ENCODE results near the gene S1PR4. TPM values are rescaled to one million over a fixed set of nuclear protein-coding genes. Genes with fewer than 3 reads are reported as not detected.
A peak's percentile ranks its signal among the peaks of the same experiment; 100 is the strongest.

S1PR4 gene
- total and polyA plus RNA-seq, 9 of the 15 experiments (the other 6 are each of a cell fraction or from before 2014, with no cell fraction given) = 0.27 TPM; not detected in 8

- TF ChIP-seq CTCFL (IDR thresholded peaks at IDR 0.05; ENCODE audit: borderline replicate concordance, insufficient read depth, low read depth, low read length, poor library complexity, severe bottlenecking) = no peak
Measured at GRCh38 chr19:3133793-3134116, 44.8 kb upstream of the S1PR4 start (continued).

GRCh38 chr19:3135961-3136683 is 42.4 kb upstream of the S1PR4 start, which contains the start of gene GNA15:
GNA15 (plus strand) TSS chr19:3136033; CDS start chr19:3136451, 418 bp downstream.
- Histone ChIP-seq H3K4me2 (ENCODE audit: insufficient read depth, low read length) (no peak within 1 kb of the TSS), H4K20me1 (replicated peaks; ENCODE audit: control insufficient read depth, insufficient read depth, low read length) (no peaks in the 10 kb centered on the region), H3K36me3 (ENCODE audit: control insufficient read depth, insufficient read depth, low read length) (no peaks in the 10 kb centered on the region), H3K9me1 (ENCODE audit: control insufficient read depth, insufficient read depth, low read length) (no peaks in the 10 kb centered on the region), H3K9ac (ENCODE audit: insufficient read depth in 1 of 2, low read depth in 2 of 2, low read length in 2 of 2) (peak within 1 kb of the TSS in 1 of 2 experiments; percentile 32; a peak in 2 of 4 replicates), H3K4me3 (no peak within 1 kb of the TSS), H2AFZ (ENCODE audit: low read depth, low read length) (no peak within 1 kb of the TSS), H3K27ac (ENCODE audit: extremely low read depth, low read depth, low read length) (no peak within 1 kb of the TSS), H3K4me1 (replicated peaks in 1 of 2; ENCODE audit: control insufficient read depth in 2 of 2, insufficient read depth in 2 of 2, low read length in 2 of 2) (peaks cover 13 to 29% of the 10 kb centered on the region in 2 experiments), H3K27me3 (ENCODE audit: control insufficient read depth in 2 of 2, insufficient read depth in 2 of 2, low read length in 2 of 2) (no peaks in the 10 kb centered on the region), H3K79me2 (ENCODE audit: control insufficient read depth, insufficient read depth, low read length) (no peaks in the 10 kb centered on the region), H3K9me3 (replicated peaks; ENCODE audit: control insufficient read depth, insufficient read depth, low read depth, low read length) (no peaks in the 10 kb centered on the region; the same call in 1 of the 2 replicates)
- DNase-seq (ENCODE audit: extremely low read depth in 1 of 4, low spot score in 3 of 4) (peak in 1 of 4 experiments; percentile 13), ATAC-seq (no peak), FAIRE-seq (no peak)
- TF ChIP-seq ZNF436 (CRISPR knock-in tag; IDR thresholded peaks at IDR 0.05) (no peak), ZEB2 (IDR thresholded peaks at IDR 0.05) (no peak), ZNF143 (CRISPR knock-in tag; IDR thresholded peaks at IDR 0.05) (no peak), ZNF644 (tag; IDR thresholded peaks at IDR 0.05; ENCODE audit: low read depth) (no peak), THAP7 (CRISPR knock-in tag; IDR thresholded peaks at IDR 0.05) (no peak)
- no TSS peak for BruUV-seq (replicated peaks)
- intact Hi-C loops (cut with micrococcal nuclease) = no loop called here
- in situ Hi-C loops (cut with MboI) = no loop called here
- ChIA-PET POLR2A (interaction anchor here (0.6 kb wide), 1 partner anchor 226 kb away, joined by 3 read pairs; no protein-coding TSS in a partner anchor), CTCF (ENCODE audit: low intra/inter-chr PET ratio) (no interaction called here)
- 85% methylated on average over 17 of the region's 40 CpGs for WGBS (ENCODE audit: insufficient coverage, low coverage, missing lambda C conversion rate)

Data from K562 (cell line).